Keratinocyte (primary cell): Measurements from ENCODE around the gene FGF10. TPM values are rescaled to one million over a fixed set of nuclear protein-coding genes. Genes with fewer than 3 reads are reported as not detected.
A peak's percentile ranks its signal among the peaks of the same experiment; 100 is the strongest.

Experiments
- DNase-seq: peaks from one replicate; pipeline ENCODE4 v3.0.0-alpha.2; 2011; ENCODE audit warnings: low read depth, missing footprints, low spot score
- FAIRE-seq: peaks from 2 replicates; lab custom pipeline; 2011; peaks lifted over from hg19 to GRCh38; lab: Jason Lieb, UNC
- H2AFZ ChIP-seq: 2 replicates; pipeline ENCODE4 v1.6.0; 2012; ENCODE audit warnings: low read length, control low read depth, inconsistent platforms; ENCODE audit not compliant: control insufficient read depth
- H3K27ac ChIP-seq: 2 replicates; pipeline ENCODE4 v1.5.1; 2011; ENCODE audit warnings: low read length; ENCODE audit not compliant: control insufficient read depth, insufficient read depth
- H3K27me3 ChIP-seq: 3 replicates; pipeline ENCODE4 v1.6.0; 2011; ENCODE audit warnings: low read length; ENCODE audit not compliant: control insufficient read depth, insufficient read depth; ENCODE audit errors: extremely low read depth
- H3K36me3 ChIP-seq, 2 experiments: 2 replicates in 1 of 2; 3 replicates in 1 of 2; pipeline ENCODE4 v1.5.1; 2011; ENCODE audit warnings: low read length in 2 of 2, mild to moderate bottlenecking in 1 of 2; ENCODE audit not compliant: control insufficient read depth in 2 of 2, insufficient read depth in 2 of 2; ENCODE audit errors: extremely low read depth in 1 of 2
- H3K4me1 ChIP-seq: 3 replicates; pipeline ENCODE4 v1.5.1; 2011; ENCODE audit warnings: low read length; ENCODE audit not compliant: control insufficient read depth, insufficient read depth; ENCODE audit errors: extremely low read depth
- H3K4me2 ChIP-seq: 3 replicates; pipeline ENCODE4 v1.6.0; 2011; ENCODE audit warnings: low read depth, low read length; ENCODE audit not compliant: control insufficient read depth, insufficient read depth; ENCODE audit errors: extremely low read depth
- H3K4me3 ChIP-seq, 3 experiments: fragments of 200-600 bp in 1 of 3; sonication (generic) in 1 of 3; 2 replicates in 2 of 3; 3 replicates in 1 of 3; pipeline ENCODE4 v1.5.1; 2011 to 2016; ENCODE audit warnings: low read length in 3 of 3, mild to moderate bottlenecking in 3 of 3, control low read depth in 2 of 3, inconsistent platforms in 1 of 3, low read depth in 1 of 3, mixed read lengths in 1 of 3, mixed run types in 1 of 3, moderate library complexity in 1 of 3; ENCODE audit not compliant: control insufficient read depth in 2 of 3, insufficient read depth in 2 of 3; ENCODE audit errors: extremely low read depth in 1 of 3
- H3K79me2 ChIP-seq: 2 replicates; pipeline ENCODE4 v1.6.0; 2012; ENCODE audit warnings: low read length; ENCODE audit not compliant: control insufficient read depth, insufficient read depth
- H3K9ac ChIP-seq: 3 replicates; pipeline ENCODE4 v1.6.0; 2011; ENCODE audit warnings: low read length; ENCODE audit not compliant: control insufficient read depth, insufficient read depth; ENCODE audit errors: extremely low read depth
- H3K9me1 ChIP-seq: 3 replicates; pipeline ENCODE4 v1.6.0; 2011; ENCODE audit warnings: low read length; ENCODE audit not compliant: control insufficient read depth, insufficient read depth; ENCODE audit errors: extremely low read depth
- H3K9me3 ChIP-seq: 2 replicates; pipeline ENCODE4 v1.5.1; 2012; ENCODE audit warnings: low read depth, low read length; ENCODE audit not compliant: control insufficient read depth
- H4K20me1 ChIP-seq: 3 replicates; pipeline ENCODE4 v1.6.0; 2011; ENCODE audit warnings: low read length; ENCODE audit not compliant: control insufficient read depth, insufficient read depth; ENCODE audit errors: extremely low read depth
- EZH2 ChIP-seq: IDR thresholded peaks from one replicate; pipeline ENCODE4 v1.6.1; 2012; ENCODE audit warnings: inconsistent platforms, mild to moderate bottlenecking, low read length, moderate library complexity
- dilution Hi-C: fragments of 300-500 bp; cut with MboI; formaldehyde crosslinking; loops from one replicate; pipeline ENCODE4 v1.7.0; 2020; ENCODE audit warnings: low sequenced_read_pairs; ENCODE audit not compliant: extremely low pct_ligation_motif_present
- polyA minus RNA-seq, 3 experiments: library from RNA; depleted of rRNA, polyadenylated mRNA; stranded (reverse); fragments of >200 nt; gene quantifications; 1 replicate in 1 of 3; 2 replicates in 1 of 3; 3 replicates in 1 of 3; pipeline ENCODE4 v1.2.3, GENCODE V29; 2011
- polyA plus RNA-seq, 5 experiments: library from polyadenylated mRNA; depleted of rRNA in 3 of 5; stranded (reverse) in 3 of 5; stranded (forward) in 1 of 5; unstranded in 1 of 5; fragments of >200 nt; gene quantifications; 1 replicate in 1 of 5; 2 replicates in 3 of 5; 3 replicates in 1 of 5; pipeline versions ENCODE4 v1.2.1 to v1.2.3, GENCODE V29; 2011 to 2012; ENCODE audit warnings: missing spikeins in 2 of 5, low read depth in 1 of 5, low replicate concordance in 1 of 5
- TF ChIP-seq, protein P1 (sequence below), 3 experiments: IDR thresholded peaks in 1 of 3; conservative IDR thresholded peaks in 1 of 3; optimal IDR thresholded peaks in 1 of 3; 2 replicates in 2 of 3; 3 replicates in 1 of 3; pipeline versions ENCODE3 to v1.5.1; 2011; ENCODE audit warnings: low read length in 3 of 3, mild to moderate bottlenecking in 3 of 3, moderate library complexity in 2 of 3, control low read depth in 1 of 3, inconsistent platforms in 1 of 3; ENCODE audit not compliant: insufficient read depth in 2 of 3; ENCODE audit errors: extremely low read depth in 1 of 3

The FGF10 gene
- polyA plus RNA-seq, result not detected in 3 replicates
- not detected for polyA plus RNA-seq (2011; ENCODE audit: low read depth)
- not detected in 2 replicates for polyA plus RNA-seq (2011; cell fraction: cytosol; rRNA removed)
- polyA plus RNA-seq (2011; cell fraction: nucleus; rRNA removed), result not detected in 2 replicates
- not detected in 2 replicates for polyA plus RNA-seq (2012; ENCODE audit: low replicate concordance)
- not detected in 3 replicates for polyA minus RNA-seq
- polyA minus RNA-seq (2011; cell fraction: cytosol; rRNA and poly(A)+ RNA removed), result not detected
- not detected in 2 replicates for polyA minus RNA-seq (2011; cell fraction: nucleus; rRNA and poly(A)+ RNA removed)

DNA sequence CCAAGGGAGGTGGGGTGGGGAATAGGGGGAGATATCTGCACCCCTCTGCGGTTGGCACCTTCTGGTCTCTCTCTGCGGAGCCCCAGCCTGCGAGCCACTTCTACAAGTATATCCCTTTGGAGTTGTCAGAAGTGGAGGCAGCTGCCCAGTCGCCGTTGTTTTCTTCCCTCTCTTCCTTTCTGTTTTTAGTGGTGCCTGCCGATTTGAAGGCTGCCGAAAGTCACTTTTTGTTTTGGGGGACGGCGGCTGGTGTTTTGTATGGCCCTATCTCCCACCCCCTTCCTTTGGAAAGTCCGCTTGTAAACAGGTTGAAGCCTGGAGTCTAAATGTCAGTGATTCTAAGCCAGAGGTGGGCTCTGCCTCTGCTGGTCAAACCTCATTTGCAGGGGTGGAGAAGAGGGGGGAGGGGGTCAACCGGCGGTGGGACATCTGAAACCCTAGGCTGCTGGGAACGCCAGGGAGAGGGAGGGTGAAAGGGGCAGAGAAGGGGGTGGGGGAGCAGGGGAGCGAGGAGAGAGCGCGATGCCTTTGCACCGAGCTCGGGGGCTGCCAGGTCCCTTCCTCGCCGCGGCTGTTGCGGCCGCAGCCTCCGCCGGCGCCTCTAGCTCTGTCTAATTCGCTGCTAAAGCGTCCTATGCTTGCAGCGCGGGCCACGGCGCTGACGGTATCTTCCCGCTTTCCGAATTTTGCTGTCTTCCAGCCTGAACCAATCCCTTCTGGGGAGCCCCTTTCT, at the start of gene FGF10:
Gene FGF10 (minus strand): TSS at position 331 of the 733 bp plus-strand sequence. CDS start 738 bp downstream, outside the sequence.
- FAIRE-seq, result no peak
- no peak within 1 kb of the TSS for H3K27ac ChIP-seq

DNA sequence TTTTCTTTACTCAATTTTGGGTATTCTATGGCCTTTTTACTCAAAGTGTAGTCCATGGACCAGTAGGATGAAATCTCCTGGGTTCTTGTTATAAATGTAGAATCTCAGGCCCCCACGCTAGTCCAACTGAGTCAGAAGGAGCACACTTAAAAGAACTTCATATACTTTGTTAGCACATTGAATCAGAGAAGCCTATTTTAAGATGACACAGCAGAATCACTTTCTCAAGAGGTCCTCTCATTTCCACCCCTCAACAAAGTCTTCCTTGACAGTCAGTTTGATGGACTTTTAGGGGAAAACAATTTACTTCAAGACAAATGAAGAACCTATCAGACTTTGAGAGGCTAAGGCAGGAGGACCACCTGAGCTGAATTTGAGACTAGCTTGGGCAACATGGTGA, 37.7 kb upstream of the FGF10 start:
- Histone ChIP-seq H3K9me1 (no peaks in the 10 kb centered on the region), H3K27me3 (no peaks in the 10 kb centered on the region), H3K9me3 (no peaks in the 10 kb centered on the region), H3K4me1 (no peaks in the 10 kb centered on the region), H3K79me2 (no peaks in the 10 kb centered on the region), H4K20me1 (no peaks in the 10 kb centered on the region), H3K4me2 (no peak overlapping the region), H3K4me3 (no peak overlapping the region), H3K27ac (no peak overlapping the region), H3K9ac (no peak overlapping the region), H2AFZ (no peak overlapping the region), H3K36me3 (no peaks in the 10 kb centered on the region)
- no peak for FAIRE-seq
- dilution Hi-C loops, result no loop called here
- no peak for TF ChIP-seq EZH2
- TF ChIP-seq, protein P1, sequence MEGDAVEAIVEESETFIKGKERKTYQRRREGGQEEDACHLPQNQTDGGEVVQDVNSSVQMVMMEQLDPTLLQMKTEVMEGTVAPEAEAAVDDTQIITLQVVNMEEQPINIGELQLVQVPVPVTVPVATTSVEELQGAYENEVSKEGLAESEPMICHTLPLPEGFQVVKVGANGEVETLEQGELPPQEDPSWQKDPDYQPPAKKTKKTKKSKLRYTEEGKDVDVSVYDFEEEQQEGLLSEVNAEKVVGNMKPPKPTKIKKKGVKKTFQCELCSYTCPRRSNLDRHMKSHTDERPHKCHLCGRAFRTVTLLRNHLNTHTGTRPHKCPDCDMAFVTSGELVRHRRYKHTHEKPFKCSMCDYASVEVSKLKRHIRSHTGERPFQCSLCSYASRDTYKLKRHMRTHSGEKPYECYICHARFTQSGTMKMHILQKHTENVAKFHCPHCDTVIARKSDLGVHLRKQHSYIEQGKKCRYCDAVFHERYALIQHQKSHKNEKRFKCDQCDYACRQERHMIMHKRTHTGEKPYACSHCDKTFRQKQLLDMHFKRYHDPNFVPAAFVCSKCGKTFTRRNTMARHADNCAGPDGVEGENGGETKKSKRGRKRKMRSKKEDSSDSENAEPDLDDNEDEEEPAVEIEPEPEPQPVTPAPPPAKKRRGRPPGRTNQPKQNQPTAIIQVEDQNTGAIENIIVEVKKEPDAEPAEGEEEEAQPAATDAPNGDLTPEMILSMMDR (optimal IDR thresholded peaks at IDR 0.05 in 1 of 3, IDR thresholded peaks at IDR 0.05 in 1 of 3, conservative IDR thresholded peaks at IDR 0.05 in 1 of 3; ENCODE audit: extremely low read depth in 1 of 3, insufficient read depth in 2 of 3, low read length in 3 of 3), result no peak
- no peak for DNase-seq

More for the DNA sequence above, at the start of gene FGF10:
- Histone ChIP-seq H3K9ac (no peak within 1 kb of the TSS), H3K36me3 (no peaks in the 10 kb centered on the region), H3K4me3 (peak within 1 kb of the TSS in 1 of 3 experiments; percentile 40), H3K9me1 (no peaks in the 10 kb centered on the region), H3K27me3 (peaks cover 42% of the 10 kb centered on the region), H3K4me2 (peak within 1 kb of the TSS; percentile 56), H2AFZ (no peak within 1 kb of the TSS), H3K4me1 (peaks cover 4% of the 10 kb centered on the region), H3K79me2 (no peaks in the 10 kb centered on the region), H3K9me3 (no peaks in the 10 kb centered on the region), H4K20me1 (no peaks in the 10 kb centered on the region)
- DNase-seq, result no peak
- dilution Hi-C loops, result no loop called here
- TF ChIP-seq EZH2, result no peak
- TF ChIP-seq, protein P1 (optimal IDR thresholded peaks at IDR 0.05 in 1 of 3, IDR thresholded peaks at IDR 0.05 in 1 of 3, conservative IDR thresholded peaks at IDR 0.05 in 1 of 3; ENCODE audit: extremely low read depth in 1 of 3, insufficient read depth in 2 of 3, low read length in 3 of 3), result no peak
